Measurements from ENCODE around the gene ZNF217.

DNA sequence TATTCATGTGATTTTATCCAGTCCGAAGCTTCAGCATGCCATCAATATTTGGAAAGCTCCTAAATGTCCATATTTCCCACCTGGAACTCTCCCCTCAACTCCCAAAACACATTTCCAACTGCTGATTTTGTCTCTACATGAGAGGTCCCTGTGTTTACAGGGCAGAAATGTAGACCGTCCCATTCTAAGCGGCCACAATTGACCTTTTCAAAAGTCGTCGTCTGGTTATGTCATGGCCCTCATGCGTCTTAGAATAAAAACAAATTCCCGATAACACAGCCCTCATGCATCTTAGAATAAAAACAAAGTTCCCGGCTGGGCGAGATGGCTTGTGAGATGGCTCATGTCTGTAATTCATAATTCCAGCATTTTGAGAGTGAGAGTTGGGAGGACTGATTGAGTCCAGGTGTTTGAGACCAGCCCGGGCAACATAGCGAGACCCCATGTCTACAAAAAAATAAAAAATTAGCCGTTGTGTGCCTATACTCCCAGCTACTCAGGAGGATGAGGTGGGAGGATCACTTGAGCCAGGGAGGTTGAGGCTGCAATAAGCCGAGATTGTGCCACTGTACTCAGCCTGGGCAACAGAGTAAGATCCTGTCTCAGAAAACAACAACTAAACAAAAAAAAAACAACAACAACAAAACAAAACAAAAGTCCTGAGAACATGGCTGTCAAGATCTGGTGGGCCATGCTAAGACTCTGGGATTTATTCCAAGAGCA is 6.4 kb upstream of the ZNF217 start:
- TF ChIP-seq, protein P1, sequence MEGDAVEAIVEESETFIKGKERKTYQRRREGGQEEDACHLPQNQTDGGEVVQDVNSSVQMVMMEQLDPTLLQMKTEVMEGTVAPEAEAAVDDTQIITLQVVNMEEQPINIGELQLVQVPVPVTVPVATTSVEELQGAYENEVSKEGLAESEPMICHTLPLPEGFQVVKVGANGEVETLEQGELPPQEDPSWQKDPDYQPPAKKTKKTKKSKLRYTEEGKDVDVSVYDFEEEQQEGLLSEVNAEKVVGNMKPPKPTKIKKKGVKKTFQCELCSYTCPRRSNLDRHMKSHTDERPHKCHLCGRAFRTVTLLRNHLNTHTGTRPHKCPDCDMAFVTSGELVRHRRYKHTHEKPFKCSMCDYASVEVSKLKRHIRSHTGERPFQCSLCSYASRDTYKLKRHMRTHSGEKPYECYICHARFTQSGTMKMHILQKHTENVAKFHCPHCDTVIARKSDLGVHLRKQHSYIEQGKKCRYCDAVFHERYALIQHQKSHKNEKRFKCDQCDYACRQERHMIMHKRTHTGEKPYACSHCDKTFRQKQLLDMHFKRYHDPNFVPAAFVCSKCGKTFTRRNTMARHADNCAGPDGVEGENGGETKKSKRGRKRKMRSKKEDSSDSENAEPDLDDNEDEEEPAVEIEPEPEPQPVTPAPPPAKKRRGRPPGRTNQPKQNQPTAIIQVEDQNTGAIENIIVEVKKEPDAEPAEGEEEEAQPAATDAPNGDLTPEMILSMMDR (IDR thresholded peaks at IDR 0.05), result no peak
- no peak for TF ChIP-seq POLR2A (IDR thresholded peaks at IDR 0.05)

Measured in thyroid gland (tissue), 4 donors.